ENCODE data around the gene SYPL2.

GRCh38 chr1:109501644-109502363 is 35.5 kb downstream of the SYPL2 start:
- no peak for TF ChIP-seq REST (IDR thresholded peaks at IDR 0.05; ENCODE audit: insufficient read depth in 1 of 2, low read depth in 2 of 2, low read length in 2 of 2)
- TF ChIP-seq POLR2AphosphoS5 (IDR thresholded peaks at IDR 0.05; ENCODE audit: low read depth, low read length), result no peak
- no peak for TF ChIP-seq TAF1 (IDR thresholded peaks at IDR 0.05; ENCODE audit: borderline replicate concordance, insufficient read depth, low read length)
